Ishikawa (cell line): ENCODE measurements around the gene RBSN.

Experiments
- CREB1 ChIP-seq: IDR thresholded peaks from 2 replicates; pipeline ENCODE4 v1.6.1; 2012; ENCODE audit warnings: low read depth
- EP300 ChIP-seq: IDR thresholded peaks from 2 replicates; pipeline ENCODE4 v1.6.1; 2012; ENCODE audit warnings: borderline replicate concordance
- NFIC ChIP-seq: IDR thresholded peaks from 2 replicates; pipeline ENCODE4 v1.6.1; 2012
- TAF1 ChIP-seq: IDR thresholded peaks from 2 replicates; pipeline ENCODE4 v1.6.1; 2012; ENCODE audit warnings: low read depth, mild to moderate bottlenecking
- TF ChIP-seq, protein P1 (sequence below): IDR thresholded peaks from 2 replicates; pipeline ENCODE4 v1.6.1; 2012; ENCODE audit warnings: low read depth, mild to moderate bottlenecking

DNA sequence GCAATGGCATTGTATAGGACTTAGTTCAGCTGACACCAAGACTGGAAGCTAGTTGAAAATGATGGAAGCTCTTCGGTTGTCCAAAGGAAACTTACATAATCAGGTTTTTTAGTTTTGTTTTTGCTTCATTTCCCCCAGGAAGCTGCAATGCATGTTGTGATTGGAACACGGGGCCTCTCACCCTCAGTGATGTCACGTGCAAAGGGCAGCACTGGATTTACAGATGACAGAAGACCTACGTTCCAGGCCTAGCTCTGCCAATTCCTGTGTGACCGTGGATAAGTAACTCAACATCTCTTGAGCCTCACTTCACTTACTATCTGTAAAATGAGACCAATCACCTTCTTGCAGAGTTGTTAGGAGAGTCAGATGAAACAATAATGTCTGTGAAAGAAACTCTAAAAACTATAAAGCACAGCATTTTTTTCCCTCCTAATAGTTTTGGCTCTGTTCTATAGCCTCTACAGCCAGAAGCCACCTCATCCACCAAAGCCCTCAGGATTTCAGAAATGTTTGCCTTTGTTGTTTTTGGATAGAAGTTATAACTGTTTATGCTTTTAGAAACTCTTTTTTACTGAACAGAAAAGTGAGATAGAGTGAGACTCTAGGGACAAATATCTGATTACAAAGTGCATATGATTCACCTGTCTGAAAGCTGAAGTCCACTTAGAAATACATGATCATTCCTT, 4.6 kb downstream of the RBSN start:
- TF ChIP-seq CREB1 (no peak), TAF1 (no peak), EP300 (no peak), NFIC (no peak)
- TF ChIP-seq, protein P1, sequence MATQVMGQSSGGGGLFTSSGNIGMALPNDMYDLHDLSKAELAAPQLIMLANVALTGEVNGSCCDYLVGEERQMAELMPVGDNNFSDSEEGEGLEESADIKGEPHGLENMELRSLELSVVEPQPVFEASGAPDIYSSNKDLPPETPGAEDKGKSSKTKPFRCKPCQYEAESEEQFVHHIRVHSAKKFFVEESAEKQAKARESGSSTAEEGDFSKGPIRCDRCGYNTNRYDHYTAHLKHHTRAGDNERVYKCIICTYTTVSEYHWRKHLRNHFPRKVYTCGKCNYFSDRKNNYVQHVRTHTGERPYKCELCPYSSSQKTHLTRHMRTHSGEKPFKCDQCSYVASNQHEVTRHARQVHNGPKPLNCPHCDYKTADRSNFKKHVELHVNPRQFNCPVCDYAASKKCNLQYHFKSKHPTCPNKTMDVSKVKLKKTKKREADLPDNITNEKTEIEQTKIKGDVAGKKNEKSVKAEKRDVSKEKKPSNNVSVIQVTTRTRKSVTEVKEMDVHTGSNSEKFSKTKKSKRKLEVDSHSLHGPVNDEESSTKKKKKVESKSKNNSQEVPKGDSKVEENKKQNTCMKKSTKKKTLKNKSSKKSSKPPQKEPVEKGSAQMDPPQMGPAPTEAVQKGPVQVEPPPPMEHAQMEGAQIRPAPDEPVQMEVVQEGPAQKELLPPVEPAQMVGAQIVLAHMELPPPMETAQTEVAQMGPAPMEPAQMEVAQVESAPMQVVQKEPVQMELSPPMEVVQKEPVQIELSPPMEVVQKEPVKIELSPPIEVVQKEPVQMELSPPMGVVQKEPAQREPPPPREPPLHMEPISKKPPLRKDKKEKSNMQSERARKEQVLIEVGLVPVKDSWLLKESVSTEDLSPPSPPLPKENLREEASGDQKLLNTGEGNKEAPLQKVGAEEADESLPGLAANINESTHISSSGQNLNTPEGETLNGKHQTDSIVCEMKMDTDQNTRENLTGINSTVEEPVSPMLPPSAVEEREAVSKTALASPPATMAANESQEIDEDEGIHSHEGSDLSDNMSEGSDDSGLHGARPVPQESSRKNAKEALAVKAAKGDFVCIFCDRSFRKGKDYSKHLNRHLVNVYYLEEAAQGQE = no peak
